Measurements from ENCODE around the gene SENP2.
"Not testable (repeated sequence)": the region's sequence is repeated elsewhere in the genome, so short reads cannot be mapped to it uniquely, and the experiment has no call there.

SENP2 gene

DNA sequence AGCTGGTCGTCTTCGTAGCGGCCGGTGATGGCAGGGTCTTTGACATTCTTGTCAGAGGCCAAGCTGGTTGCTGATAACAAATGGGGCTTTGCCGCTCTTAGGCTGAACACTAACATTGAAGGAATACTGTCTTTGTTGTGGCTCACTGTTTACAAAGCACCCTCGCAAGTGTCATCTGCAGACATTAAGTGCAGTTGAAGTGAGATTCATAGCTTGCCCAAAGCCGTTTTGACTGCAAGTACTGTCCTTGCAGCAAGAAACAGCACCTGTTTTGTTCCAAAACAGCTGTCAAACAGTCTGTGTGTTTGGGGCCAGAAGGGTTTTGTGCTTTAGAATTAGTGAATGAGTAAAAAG lies 568 bp downstream of the SENP2 start:
- DNase-seq (ENCODE audit: low spot score) = no peak

GRCh38 chr3:185594073-185594472 lies 8.0 kb downstream of the SENP2 start:
- no peak for DNase-seq (ENCODE audit: low spot score)

DNA sequence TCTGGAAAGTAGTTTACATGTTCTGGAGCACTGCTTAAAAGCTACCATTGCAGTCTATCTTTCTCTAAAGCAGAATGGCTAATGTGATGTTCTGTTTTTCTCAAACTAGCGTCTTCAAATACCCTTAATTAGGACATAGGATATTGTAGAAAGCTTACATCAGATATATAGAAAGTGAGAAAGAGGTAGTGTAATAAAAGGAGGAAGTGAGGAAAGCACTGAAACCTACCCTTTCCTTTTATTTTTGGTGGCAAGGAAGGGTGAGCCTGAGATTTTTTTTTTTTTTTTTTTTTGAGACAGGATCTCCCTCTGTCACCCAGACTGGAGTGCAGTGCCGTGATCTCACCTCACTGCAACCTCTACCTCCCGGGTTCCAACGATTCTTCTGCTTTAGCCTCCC lies 9.4 kb downstream of the SENP2 start:
- no peak for DNase-seq (ENCODE audit: low spot score)

DNA sequence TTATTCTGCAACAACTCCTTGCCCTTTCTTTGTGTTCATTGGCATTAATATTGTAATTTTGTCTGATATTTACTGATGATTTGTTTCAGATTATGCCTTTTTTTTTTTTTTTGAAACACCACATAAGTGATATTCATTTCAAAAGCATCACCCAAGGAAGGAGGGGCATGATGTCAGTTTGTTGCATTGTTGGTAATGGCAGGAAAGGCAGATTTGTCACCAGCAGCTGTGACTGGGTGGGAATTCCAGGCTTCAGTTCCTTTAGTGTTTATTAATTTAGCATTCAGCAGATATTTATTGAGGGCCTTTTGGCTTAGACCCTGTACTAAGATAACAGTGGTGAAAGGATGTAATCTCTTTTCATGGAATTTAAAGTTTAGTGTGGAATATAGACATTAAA lies 19.5 kb downstream of the SENP2 start:
- no peak for DNase-seq (ENCODE audit: low spot score)

- DNase-seq (ENCODE audit: low spot score) = no peak
These were observed 20.1 kb downstream of the SENP2 start for GRCh38 chr3:185606196-185606595.

- no peak for DNase-seq (ENCODE audit: low spot score)
These were observed 26.9 kb downstream of the SENP2 start for GRCh38 chr3:185613016-185613415.

- no peak for DNase-seq (ENCODE audit: low spot score)
These were observed 38.0 kb downstream of the SENP2 start for GRCh38 chr3:185623939-185624665.

GRCh38 chr3:185625784-185626183 lies 39.7 kb downstream of the SENP2 start:
- no peak for DNase-seq (ENCODE audit: low spot score)

DNA sequence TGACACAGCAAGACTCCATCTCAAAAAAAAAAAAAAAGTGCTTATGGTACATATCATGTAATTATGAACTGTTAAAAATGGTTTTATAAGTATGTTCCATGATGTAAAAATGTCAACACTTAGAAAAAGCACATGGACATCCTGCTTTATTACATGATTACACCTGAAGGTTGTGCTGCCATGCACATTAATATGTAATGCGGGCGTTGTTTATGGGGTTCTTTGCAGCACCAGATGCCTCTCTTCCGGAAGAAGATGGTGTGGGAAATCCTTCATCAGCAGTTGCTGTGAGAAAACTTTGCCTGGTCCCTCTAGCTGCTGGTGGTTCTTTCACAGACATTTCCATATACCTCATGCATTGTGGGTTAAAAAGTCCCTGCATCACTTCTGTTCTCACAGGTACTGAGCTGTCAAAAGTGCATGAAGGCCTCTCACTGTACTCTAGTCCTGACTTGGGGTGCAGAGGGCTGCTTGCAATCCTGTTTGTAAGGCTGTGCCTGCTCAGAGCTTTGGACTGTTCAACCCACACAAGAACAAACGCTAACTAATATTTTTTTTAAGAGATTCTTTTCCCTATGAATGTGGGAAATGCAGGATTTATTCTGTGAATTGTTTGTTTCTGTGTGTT lies 43.6 kb downstream of the SENP2 start:
- no peak for DNase-seq (ENCODE audit: low spot score)

GRCh38 chr3:185630182-185630622 lies 44.1 kb downstream of the SENP2 start:
- peak; percentile 20 for DNase-seq (ENCODE audit: low spot score)

GRCh38 chr3:185631108-185631507 lies 45.0 kb downstream of the SENP2 start:
- DNase-seq (ENCODE audit: low spot score) = no peak

- no peak for DNase-seq (ENCODE audit: low spot score)
These were observed 45.6 kb downstream of the SENP2 start for GRCh38 chr3:185631508-185632206.

GRCh38 chr3:185632996-185633395 lies 46.9 kb downstream of the SENP2 start:
- DNase-seq (ENCODE audit: low spot score) = no peak

DNA sequence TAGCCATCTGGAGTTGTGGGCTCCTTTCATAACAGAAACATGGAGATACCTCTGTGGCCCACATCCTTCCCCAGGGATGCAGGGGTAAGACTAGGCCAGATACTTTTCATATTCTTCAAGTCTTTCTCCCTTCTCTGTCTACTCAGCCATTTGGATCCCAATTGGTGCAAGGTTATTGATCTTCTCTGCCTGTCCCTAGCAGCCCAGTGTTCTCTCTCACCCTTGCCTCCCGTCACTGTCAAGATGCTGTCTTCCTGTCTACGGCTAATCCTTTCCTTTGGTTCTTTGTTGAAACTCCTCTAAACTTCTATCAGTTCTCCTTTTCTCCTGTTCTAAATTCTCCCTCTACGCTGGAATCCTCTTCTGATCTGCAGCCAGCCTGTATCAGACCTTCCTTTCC lies 51.3 kb downstream of the SENP2 start:
- DNase-seq (ENCODE audit: low spot score) = no peak

DNA sequence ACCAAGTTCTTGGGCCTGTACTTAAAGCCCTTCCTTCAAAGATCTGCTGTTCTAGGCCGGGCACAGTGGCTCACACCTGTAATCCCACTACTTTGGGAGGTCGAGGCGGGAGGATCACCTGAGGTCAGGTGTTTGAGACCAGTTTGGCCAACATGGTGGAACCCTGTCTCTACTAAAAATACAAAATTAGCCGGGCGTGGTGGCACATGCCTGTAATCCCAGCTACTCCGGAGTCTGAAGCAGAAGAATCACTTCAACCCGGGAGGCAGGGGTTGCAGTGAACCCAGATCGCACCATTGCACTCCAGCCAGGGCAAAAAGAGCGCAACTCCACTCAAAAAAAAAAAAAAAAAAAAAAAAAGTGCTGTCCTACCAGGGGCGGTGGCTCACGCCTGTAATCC lies 52.6 kb downstream of the SENP2 start:
- not testable (repeated sequence) for DNase-seq (ENCODE audit: low spot score)

DNA sequence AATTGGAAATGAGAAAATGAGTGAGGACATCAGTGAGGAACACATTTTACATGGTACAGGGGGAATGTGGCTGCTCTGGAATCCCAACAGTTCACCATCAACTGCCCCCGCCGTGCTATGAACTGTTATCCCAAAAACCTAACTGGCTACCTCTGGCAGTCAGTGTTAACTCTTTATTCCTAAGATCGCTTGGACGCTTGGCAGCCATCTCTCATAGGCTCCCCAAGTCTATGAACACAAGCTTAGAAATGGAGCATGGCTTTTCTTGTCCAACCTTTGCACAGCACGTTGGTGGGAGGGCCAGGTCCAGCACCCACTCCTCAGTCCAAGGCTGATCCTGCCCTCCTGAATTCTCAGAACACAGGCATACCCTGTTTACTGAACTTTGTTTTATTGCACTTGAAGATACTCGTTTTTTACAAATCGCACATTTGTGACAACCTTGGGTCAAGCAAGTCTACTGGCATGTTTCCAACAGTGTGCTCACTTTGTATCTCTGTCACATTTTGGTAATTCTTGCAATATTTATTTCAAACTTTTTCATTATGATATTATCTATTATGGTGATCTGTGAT lies 53.6 kb downstream of the SENP2 start:
- no peak for DNase-seq (ENCODE audit: low spot score)

DNA sequence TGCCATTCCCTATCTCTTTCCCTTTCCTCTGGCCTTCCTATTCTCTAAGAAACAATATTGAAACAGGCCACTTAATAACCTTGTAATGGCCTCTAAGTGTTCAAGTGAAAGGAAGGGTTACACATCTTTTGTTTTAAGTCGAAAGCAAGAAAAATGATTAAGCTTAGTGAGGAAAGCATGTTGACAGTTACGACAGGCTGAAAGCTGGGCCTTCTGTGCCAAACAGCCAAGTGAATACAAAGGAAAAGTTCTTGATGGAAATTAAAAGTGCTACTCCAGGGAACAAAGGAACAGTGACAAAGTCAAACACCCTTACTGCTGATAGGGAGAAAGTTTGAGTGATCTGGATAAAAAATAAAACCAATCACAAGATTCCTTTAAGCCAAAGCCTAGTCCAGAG lies 54.2 kb downstream of the SENP2 start:
- DNase-seq (ENCODE audit: low spot score) = no peak

DNA sequence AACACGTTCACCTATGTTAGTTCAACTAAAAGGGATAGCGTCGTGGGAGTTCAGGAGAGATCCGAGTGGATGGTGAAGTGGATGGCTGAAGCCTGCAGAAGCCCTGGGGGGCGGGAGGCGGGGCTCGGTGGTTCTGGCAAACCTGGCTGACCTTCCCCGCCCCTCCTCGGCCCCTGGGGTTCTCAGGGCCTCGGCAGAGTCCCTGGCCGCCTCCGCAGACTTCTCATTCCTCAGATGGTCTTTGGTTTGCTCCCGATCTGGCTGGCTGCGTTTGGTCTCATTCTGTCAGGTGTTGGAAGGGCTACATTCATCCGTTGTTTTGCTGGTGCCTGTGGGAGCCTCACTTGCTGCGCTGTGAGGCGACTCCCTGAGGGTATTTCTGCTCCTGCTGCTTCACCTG lies 59.1 kb downstream of the SENP2 start:
- DNase-seq (ENCODE audit: low spot score) = not testable (repeated sequence)

GRCh38 chr3:185645596-185646381 lies 59.7 kb downstream of the SENP2 start:
- DNase-seq (ENCODE audit: low spot score) = no peak

DNA sequence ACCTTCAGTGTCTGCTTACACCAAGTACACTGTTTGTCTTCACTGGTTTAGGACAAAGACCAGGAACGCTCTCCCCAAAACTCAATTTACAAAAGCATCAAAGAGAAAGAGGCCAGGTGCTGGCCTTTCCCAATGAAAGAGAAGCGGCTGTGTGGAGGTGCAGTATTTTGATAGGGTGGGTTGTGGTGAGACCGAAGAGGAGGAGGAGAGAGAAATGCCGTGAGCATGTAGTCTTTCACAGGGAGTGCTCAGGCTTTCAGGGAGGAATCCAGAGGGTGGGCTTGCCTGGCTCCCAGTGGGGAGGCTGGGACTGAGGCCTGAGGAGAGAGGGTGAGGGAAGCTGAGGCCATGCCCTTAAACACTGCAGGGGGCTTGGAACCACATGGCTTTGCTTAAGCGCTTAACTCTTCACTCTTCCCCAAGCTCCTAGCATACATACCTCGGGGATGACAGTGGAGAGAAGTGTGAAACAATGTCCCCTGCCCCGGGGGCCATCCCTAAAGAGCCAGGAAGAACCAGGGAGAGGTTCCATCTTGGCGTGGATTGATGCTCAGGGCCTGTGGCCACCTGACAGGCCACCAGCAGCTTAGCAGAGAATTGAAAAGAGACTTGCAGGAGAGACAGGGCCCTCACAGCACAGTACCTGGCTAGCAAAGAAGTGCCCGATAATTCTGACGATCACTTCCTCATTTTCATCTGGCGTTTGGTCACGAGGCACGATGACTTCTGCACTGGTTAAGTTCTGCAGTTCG lies 60.5 kb downstream of the SENP2 start:
- DNase-seq (ENCODE audit: low spot score) = no peak

DNA sequence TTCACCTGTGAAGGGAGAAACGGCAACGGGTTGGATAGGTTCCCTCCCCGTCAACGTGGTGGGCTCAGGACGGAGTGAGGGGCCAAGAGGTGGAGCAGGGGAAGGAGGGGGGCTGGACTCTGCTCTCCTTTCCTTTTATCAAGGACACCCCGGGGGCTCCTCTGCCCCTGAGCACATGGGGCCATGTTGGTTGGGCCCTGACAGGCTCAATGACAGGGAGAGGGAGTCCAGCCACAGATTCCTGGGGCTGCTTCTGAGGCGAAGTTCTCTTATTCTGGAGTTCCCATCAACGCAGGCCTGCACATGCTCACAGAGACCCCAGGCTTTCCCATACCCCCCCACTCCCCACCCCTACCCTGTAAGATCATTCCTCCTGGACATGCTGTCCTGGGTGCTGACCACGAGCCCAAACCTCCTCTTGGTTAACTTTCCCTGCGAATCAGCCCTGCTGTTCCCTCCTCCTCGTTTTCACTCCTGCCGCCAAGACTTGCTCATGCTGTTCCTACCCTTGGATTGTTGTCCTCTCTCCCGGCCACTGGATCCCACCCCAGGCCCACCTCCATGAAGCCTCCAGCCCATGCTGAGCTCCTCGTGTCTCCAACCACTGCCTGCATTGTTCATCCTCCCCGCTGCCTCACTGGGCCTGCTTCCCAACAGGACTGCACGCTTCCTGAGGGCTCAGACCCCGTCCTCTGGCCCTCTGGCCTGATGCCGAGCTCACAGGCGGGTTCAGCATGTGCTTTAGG lies 61.2 kb downstream of the SENP2 start:
- DNase-seq (ENCODE audit: low spot score) = no peak

Data from AG08395 (cell line).